ENCODE results near the gene ARID1B. TPM values are rescaled to one million over a fixed set of nuclear protein-coding genes. Genes with fewer than 3 reads are reported as not detected.
A peak's percentile ranks its signal among the peaks of the same experiment; 100 is the strongest.

Gene ARID1B
- total and polyA plus RNA-seq, 7 experiments from 2014 or later = 17.5 to 164 (median 139) TPM

- H3K27ac Mint-ChIP-seq = peak overlapping the region in 1 of 9 donors; percentile 12
- no peak for DNase-seq
- ATAC-seq = peak; percentile 20
- H3K9me3 ChIP-seq (ENCODE audit: control insufficient read depth in 2 of 3, low read length in 3 of 3) = no peaks in the 10 kb centered on the region
- H3K27ac ChIP-seq (ENCODE audit: low read depth, low read length) = no peak overlapping the region
- no peaks in the 10 kb centered on the region for H3K27me3 Mint-ChIP-seq
- POLR2A ChIA-PET = interaction anchor here (0.6 kb wide), 1 partner anchor 33 kb away, joined by 4 read pairs; no protein-coding TSS in a partner anchor
- H3K4me1 ChIP-seq (ENCODE audit: control insufficient read depth in 2 of 2, insufficient read depth in 2 of 2, low read length in 2 of 2) = no peaks in the 10 kb centered on the region
- intact Hi-C loops (cut with micrococcal nuclease) = loop anchor here in 1 of 2 donors (1.0 kb wide), 1 partner anchor 9 kb away; no protein-coding TSS in a partner anchor
- H3K36me3 Mint-ChIP-seq = peaks cover 3 to 45% (median 26%) of the 10 kb centered on the region in 5 donors
- H3K36me3 ChIP-seq (ENCODE audit: control insufficient read depth in 2 of 3, insufficient read depth in 3 of 3, low read length in 3 of 3) = peaks cover 0 to 11% (median 0%) of the 10 kb centered on the region in 3 experiments
- CTCF ChIA-PET = no interaction called here
- peak overlapping the region in 1 of 10 donors; percentile 0 for H3K4me3 Mint-ChIP-seq
- peaks cover 15 to 44% (median 29%) of the 10 kb centered on the region in 7 donors for H3K4me1 Mint-ChIP-seq
- no peaks in the 10 kb centered on the region for H3K27me3 ChIP-seq (ENCODE audit: control insufficient read depth in 2 of 2, insufficient read depth in 2 of 2, low read length in 2 of 2)
- H3K9me3 Mint-ChIP-seq = peaks cover 0 to 3% (median 0%) of the 10 kb centered on the region in 11 donors
- H3K4me3 ChIP-seq (ENCODE audit: low read length) = no peak overlapping the region
Observed at GRCh38 chr6:157107915-157108651, 330.9 kb downstream of the ARID1B start.

GRCh38 chr6:157108923-157109322 is 331.7 kb downstream of the ARID1B start:
- Histone ChIP-seq H3K9me3 (ENCODE audit: control insufficient read depth in 2 of 3, low read length in 3 of 3) (no peaks in the 10 kb centered on the region), H3K4me3 (ENCODE audit: low read length) (no peak overlapping the region), H3K27me3 (ENCODE audit: control insufficient read depth in 2 of 2, insufficient read depth in 2 of 2, low read length in 2 of 2) (no peaks in the 10 kb centered on the region), H3K4me1 (ENCODE audit: control insufficient read depth in 2 of 2, insufficient read depth in 2 of 2, low read length in 2 of 2) (no peaks in the 10 kb centered on the region), H3K27ac (ENCODE audit: low read depth, low read length) (no peak overlapping the region), H3K36me3 (ENCODE audit: control insufficient read depth in 2 of 3, insufficient read depth in 3 of 3, low read length in 3 of 3) (peaks cover 0 to 11% (median 0%) of the 10 kb centered on the region in 3 experiments)
- peaks cover 0 to 4% (median 0%) of the 10 kb centered on the region in 11 donors for H3K9me3 Mint-ChIP-seq
- intact Hi-C loops (cut with micrococcal nuclease) = no loop called here
- no peak overlapping the region for H3K27ac Mint-ChIP-seq
- H3K4me1 Mint-ChIP-seq = peaks cover 16 to 44% (median 31%) of the 10 kb centered on the region in 7 donors
- H3K4me3 Mint-ChIP-seq = no peak overlapping the region
- no peak for DNase-seq
- H3K36me3 Mint-ChIP-seq = peaks cover 3 to 48% (median 32%) of the 10 kb centered on the region in 5 donors
- H3K27me3 Mint-ChIP-seq = no peaks in the 10 kb centered on the region
- POLR2A ChIA-PET = interaction anchor here (0.6 kb wide), 1 partner anchor 34 kb away, joined by 4 read pairs; no protein-coding TSS in a partner anchor
- ATAC-seq = no peak
- CTCF ChIA-PET = no interaction called here

- H3K27ac ChIP-seq (ENCODE audit: low read depth, low read length) = no peak overlapping the region
- no peak overlapping the region for H3K4me3 Mint-ChIP-seq
- intact Hi-C loops (cut with micrococcal nuclease) = no loop called here
- H3K4me3 ChIP-seq (ENCODE audit: low read length) = no peak overlapping the region
- no peaks in the 10 kb centered on the region for H3K9me3 ChIP-seq (ENCODE audit: control insufficient read depth in 2 of 3, low read length in 3 of 3)
- DNase-seq = no peak
- no peaks in the 10 kb centered on the region for H3K4me1 ChIP-seq (ENCODE audit: control insufficient read depth in 2 of 2, insufficient read depth in 2 of 2, low read length in 2 of 2)
- ChIA-PET POLR2A (no interaction called here), CTCF (interaction anchor here (0.5 kb wide), 1 partner anchor 45 kb away, joined by 4 read pairs; no protein-coding TSS in a partner anchor)
- peak overlapping the region in 2 of 9 donors; percentile 20 to 73 for H3K27ac Mint-ChIP-seq
- peaks cover 0 to 2% (median 0%) of the 10 kb centered on the region in 11 donors for H3K9me3 Mint-ChIP-seq
- H3K36me3 Mint-ChIP-seq = peaks cover 3 to 44% (median 30%) of the 10 kb centered on the region in 5 donors
- H3K36me3 ChIP-seq (ENCODE audit: control insufficient read depth in 2 of 3, insufficient read depth in 3 of 3, low read length in 3 of 3) = peaks cover 0 to 11% (median 0%) of the 10 kb centered on the region in 3 experiments
- peaks cover 11 to 34% (median 19%) of the 10 kb centered on the region in 7 donors for H3K4me1 Mint-ChIP-seq
- no peaks in the 10 kb centered on the region for H3K27me3 ChIP-seq (ENCODE audit: control insufficient read depth in 2 of 2, insufficient read depth in 2 of 2, low read length in 2 of 2)
- H3K27me3 Mint-ChIP-seq = no peaks in the 10 kb centered on the region
- ATAC-seq = no peak
Observed at GRCh38 chr6:157110607-157111006, 333.4 kb downstream of the ARID1B start.

GRCh38 chr6:157113389-157113788 is 336.2 kb downstream of the ARID1B start:
- no peaks in the 10 kb centered on the region for H3K4me1 ChIP-seq (ENCODE audit: control insufficient read depth in 2 of 2, insufficient read depth in 2 of 2, low read length in 2 of 2)
- Mint-ChIP-seq H3K9me3 (peaks cover 0 to 2% (median 0%) of the 10 kb centered on the region in 11 donors), H3K4me3 (no peak overlapping the region), H3K36me3 (peaks cover 3 to 41% (median 30%) of the 10 kb centered on the region in 5 donors), H3K27ac (no peak overlapping the region), H3K27me3 (no peaks in the 10 kb centered on the region), H3K4me1 (peaks cover 5 to 20% (median 14%) of the 10 kb centered on the region in 7 donors)
- DNase-seq = no peak
- H3K27me3 ChIP-seq (ENCODE audit: control insufficient read depth in 2 of 2, insufficient read depth in 2 of 2, low read length in 2 of 2) = no peaks in the 10 kb centered on the region
- H3K27ac ChIP-seq (ENCODE audit: low read depth, low read length) = no peak overlapping the region
- POLR2A ChIA-PET = no interaction called here
- intact Hi-C loops (cut with micrococcal nuclease) = no loop called here
- no peak overlapping the region for H3K4me3 ChIP-seq (ENCODE audit: low read length)
- H3K9me3 ChIP-seq (ENCODE audit: control insufficient read depth in 2 of 3, low read length in 3 of 3) = no peaks in the 10 kb centered on the region
- peaks cover 0 to 11% (median 0%) of the 10 kb centered on the region in 3 experiments for H3K36me3 ChIP-seq (ENCODE audit: control insufficient read depth in 2 of 3, insufficient read depth in 3 of 3, low read length in 3 of 3)
- CTCF ChIA-PET = no interaction called here
- ATAC-seq = no peak

- intact Hi-C loops (cut with micrococcal nuclease) = no loop called here
- peak overlapping the region in 1 of 9 donors; percentile 31 for H3K27ac Mint-ChIP-seq
- H3K36me3 Mint-ChIP-seq = peaks cover 3 to 40% (median 36%) of the 10 kb centered on the region in 5 donors
- H3K4me3 ChIP-seq (ENCODE audit: low read length) = no peak overlapping the region
- peaks cover 11 to 41% (median 30%) of the 10 kb centered on the region in 7 donors for H3K4me1 Mint-ChIP-seq
- H3K9me3 ChIP-seq (ENCODE audit: control insufficient read depth in 2 of 3, low read length in 3 of 3) = no peaks in the 10 kb centered on the region
- peaks cover 0 to 2% (median 0%) of the 10 kb centered on the region in 11 donors for H3K9me3 Mint-ChIP-seq
- no peaks in the 10 kb centered on the region for H3K36me3 ChIP-seq (ENCODE audit: control insufficient read depth in 2 of 3, insufficient read depth in 3 of 3, low read length in 3 of 3)
- ATAC-seq (no peak), DNase-seq (no peak)
- H3K27me3 ChIP-seq (ENCODE audit: control insufficient read depth in 2 of 2, insufficient read depth in 2 of 2, low read length in 2 of 2) = no peaks in the 10 kb centered on the region
- H3K4me1 ChIP-seq (ENCODE audit: control insufficient read depth in 2 of 2, insufficient read depth in 2 of 2, low read length in 2 of 2) = no peaks in the 10 kb centered on the region
- no peak overlapping the region for H3K4me3 Mint-ChIP-seq
- H3K27ac ChIP-seq (ENCODE audit: low read depth, low read length) = no peak overlapping the region
- CTCF ChIA-PET = no interaction called here
- no peaks in the 10 kb centered on the region for H3K27me3 Mint-ChIP-seq
- POLR2A ChIA-PET = interaction anchor here (0.7 kb wide), 1 partner anchor 96 kb away, joined by 3 read pairs; no protein-coding TSS in a partner anchor
Observed at GRCh38 chr6:157116426-157116825, 339.2 kb downstream of the ARID1B start.

GRCh38 chr6:157117431-157118095 is 340.4 kb downstream of the ARID1B start:
- Histone ChIP-seq H3K27me3 (ENCODE audit: control insufficient read depth in 2 of 2, insufficient read depth in 2 of 2, low read length in 2 of 2) (no peaks in the 10 kb centered on the region), H3K4me3 (ENCODE audit: low read length) (no peak overlapping the region), H3K9me3 (ENCODE audit: control insufficient read depth in 2 of 3, low read length in 3 of 3) (no peaks in the 10 kb centered on the region), H3K27ac (ENCODE audit: low read depth, low read length) (no peak overlapping the region), H3K36me3 (ENCODE audit: control insufficient read depth in 2 of 3, insufficient read depth in 3 of 3, low read length in 3 of 3) (no peaks in the 10 kb centered on the region), H3K4me1 (ENCODE audit: control insufficient read depth in 2 of 2, insufficient read depth in 2 of 2, low read length in 2 of 2) (no peaks in the 10 kb centered on the region)
- Mint-ChIP-seq H3K9me3 (peaks cover 0 to 2% (median 0%) of the 10 kb centered on the region in 11 donors), H3K4me1 (peaks cover 9 to 36% (median 29%) of the 10 kb centered on the region in 7 donors), H3K27ac (no peak overlapping the region), H3K27me3 (no peaks in the 10 kb centered on the region), H3K36me3 (peaks cover 0 to 33% (median 29%) of the 10 kb centered on the region in 5 donors), H3K4me3 (no peak overlapping the region)
- DNase-seq (no peak), ATAC-seq (no peak)
- intact Hi-C loops (cut with micrococcal nuclease) = no loop called here
- ChIA-PET CTCF (no interaction called here), POLR2A (no interaction called here)

Measured in naive thymus-derived CD4-positive, alpha-beta T cell (primary cell).